Type B pancreatic cell (in vitro differentiated cells): ENCODE measurements around the gene MAPRE2. TPM values are rescaled to one million over a fixed set of nuclear protein-coding genes. Genes with fewer than 3 reads are reported as not detected.
A peak's percentile ranks its signal among the peaks of the same experiment; 100 is the strongest.

Experiments
- DNase-seq: peaks from one replicate; pipeline ENCODE4 v3.0.0; 2021; ENCODE audit warnings: mixed read lengths; ENCODE audit not compliant: unreplicated experiment; ENCODE audit errors: extremely low spot score
- H3K27ac Mint-ChIP-seq: 2 replicates; pipeline ENCODE4 v1.8.0; 2021; ENCODE audit warnings: mild to moderate bottlenecking, mixed read lengths
- H3K27me3 Mint-ChIP-seq: 2 replicates; pipeline ENCODE4 v1.8.0; 2021; ENCODE audit warnings: mixed read lengths
- H3K36me3 Mint-ChIP-seq: 2 replicates; pipeline ENCODE4 v1.8.0; 2021; ENCODE audit warnings: mixed read lengths
- H3K4me1 Mint-ChIP-seq: one replicate; pipeline ENCODE4 v1.8.0; 2021; ENCODE audit warnings: mixed read lengths; ENCODE audit not compliant: unreplicated experiment
- H3K4me3 Mint-ChIP-seq: 2 replicates; pipeline ENCODE4 v1.8.0; 2021; ENCODE audit warnings: mild to moderate bottlenecking, mixed read lengths
- H3K9me3 Mint-ChIP-seq: 2 replicates; pipeline ENCODE4 v1.8.0; 2021; ENCODE audit warnings: mixed read lengths
- CTCF ChIP-seq: fragments of 200-600 bp; sonication (generic); conservative IDR thresholded peaks from 2 replicates; pipeline ENCODE4 v1.5.0; 2021; ENCODE audit warnings: antibody characterized with exemption, mild to moderate bottlenecking
- total RNA-seq: library from RNA; stranded (reverse); gene quantifications from 2 replicates; pipeline ENCODE4 v1.2.1, GENCODE V29; 2021; ENCODE audit warnings: low replicate concordance

MAPRE2 gene
- total RNA-seq, 1 donor from 2014 or later, result 28.0 TPM

- peak overlapping the region; percentile 34 for H3K4me3 Mint-ChIP-seq
- peaks cover 10% of the 10 kb centered on the region for H3K4me1 Mint-ChIP-seq
- TF ChIP-seq CTCF, result no peak
- DNase-seq, result no peak
- H3K9me3 Mint-ChIP-seq, result no peaks in the 10 kb centered on the region
- H3K36me3 Mint-ChIP-seq, result no peaks in the 10 kb centered on the region
- no peak overlapping the region for H3K27ac Mint-ChIP-seq
- peaks cover 6% of the 10 kb centered on the region for H3K27me3 Mint-ChIP-seq
Observed at GRCh38 chr18:34999756-35000289, 41.4 kb upstream of the MAPRE2 start.

- Mint-ChIP-seq H3K36me3 (no peaks in the 10 kb centered on the region), H3K4me3 (no peak overlapping the region), H3K9me3 (no peaks in the 10 kb centered on the region), H3K27me3 (peaks cover 6% of the 10 kb centered on the region), H3K27ac (no peak overlapping the region), H3K4me1 (peaks cover 10% of the 10 kb centered on the region)
- no peak for TF ChIP-seq CTCF
- DNase-seq, result no peak
Observed at GRCh38 chr18:35000457-35000856, 40.8 kb upstream of the MAPRE2 start.

- Mint-ChIP-seq H3K27ac (no peak overlapping the region), H3K36me3 (no peaks in the 10 kb centered on the region), H3K4me1 (peaks cover 14% of the 10 kb centered on the region), H3K27me3 (peaks cover 6% of the 10 kb centered on the region), H3K4me3 (no peak overlapping the region), H3K9me3 (no peaks in the 10 kb centered on the region)
- DNase-seq, result no peak
- TF ChIP-seq CTCF, result no peak
Observed at GRCh38 chr18:35002120-35002519, 39.1 kb upstream of the MAPRE2 start.

GRCh38 chr18:35005963-35006577, 35.1 kb upstream of the MAPRE2 start:
- peaks cover 4% of the 10 kb centered on the region for H3K4me1 Mint-ChIP-seq
- no peaks in the 10 kb centered on the region for H3K36me3 Mint-ChIP-seq
- no peak overlapping the region for H3K27ac Mint-ChIP-seq
- peaks cover 6% of the 10 kb centered on the region for H3K27me3 Mint-ChIP-seq
- no peak for DNase-seq
- H3K4me3 Mint-ChIP-seq, result no peak overlapping the region
- TF ChIP-seq CTCF, result peak; percentile 77
- H3K9me3 Mint-ChIP-seq, result no peaks in the 10 kb centered on the region

GRCh38 chr18:35010156-35010555, 31.1 kb upstream of the MAPRE2 start:
- Mint-ChIP-seq H3K27me3 (no peaks in the 10 kb centered on the region), H3K9me3 (no peaks in the 10 kb centered on the region), H3K36me3 (no peaks in the 10 kb centered on the region), H3K4me1 (peaks cover 4% of the 10 kb centered on the region), H3K27ac (no peak overlapping the region), H3K4me3 (no peak overlapping the region)
- no peak for TF ChIP-seq CTCF
- DNase-seq, result no peak
